Stimulated activated CD4-positive, alpha-beta T cell treated with anti-CD3 and anti-CD28 coated beads, Interleukin-12 subunit alpha, Interleukin-12 subunit beta, amount 100 ng/mL, for 48 hours (primary cell): ENCODE measurements around the gene LYVE1.

Experiments used
- DNase-seq, 3 donors: peaks; one replicate each; pipeline ENCODE4 v3.0.0-alpha.2; 2020; ENCODE audit warnings: low read depth in 2 of 3, low spot score in 1 of 3

The LYVE1 gene

GRCh38 chr11:10561043-10561818, 7.2 kb downstream of the LYVE1 start:
- no peak for DNase-seq

GRCh38 chr11:10558288-10558687, 10.2 kb downstream of the LYVE1 start:
- DNase-seq, result no peak

- no peak for DNase-seq
Measured at GRCh38 chr11:10556590-10556989, 11.9 kb downstream of the LYVE1 start.

- no peak for DNase-seq
Measured at GRCh38 chr11:10551845-10552352, 16.6 kb downstream of the LYVE1 start.

- no peak for DNase-seq
Measured at GRCh38 chr11:10551290-10551592, 17.2 kb downstream of the LYVE1 start.

GRCh38 chr11:10550503-10551289, 17.8 kb downstream of the LYVE1 start:
- no peak for DNase-seq

GRCh38 chr11:10544491-10545465, 23.7 kb downstream of the LYVE1 start:
- no peak for DNase-seq

- no peak for DNase-seq
Measured at GRCh38 chr11:10543782-10544181, 24.7 kb downstream of the LYVE1 start.

GRCh38 chr11:10542776-10543175, 25.7 kb downstream of the LYVE1 start:
- no peak for DNase-seq

- DNase-seq, result peak in 1 of 3 donors; percentile 14
Measured at GRCh38 chr11:10541561-10541930, 26.9 kb downstream of the LYVE1 start.

- peak; percentile 91 to 97 (median 96) for DNase-seq
Measured at GRCh38 chr11:10540915-10541560, 27.4 kb downstream of the LYVE1 start, which contains the start of gene RNF141. Gene RNF141 (minus strand): TSS chr11:10541187. CDS start chr11:10534158, 7,029 bp downstream.

GRCh38 chr11:10540546-10540914, 27.9 kb downstream of the LYVE1 start:
- DNase-seq, result no peak

- DNase-seq, result no peak
Measured at GRCh38 chr11:10539339-10539738, 29.1 kb downstream of the LYVE1 start.

- no peak for DNase-seq
Measured at GRCh38 chr11:10538924-10539323, 29.5 kb downstream of the LYVE1 start.

GRCh38 chr11:10537600-10537999, 30.9 kb downstream of the LYVE1 start:
- no peak for DNase-seq

- DNase-seq, result no peak
Measured at GRCh38 chr11:10534316-10534715, 34.1 kb downstream of the LYVE1 start.

- DNase-seq, result no peak
Measured at GRCh38 chr11:10533323-10533722, 35.1 kb downstream of the LYVE1 start.

- no peak for DNase-seq
Measured at GRCh38 chr11:10532526-10532925, 35.9 kb downstream of the LYVE1 start.

- DNase-seq, result no peak
Measured at GRCh38 chr11:10529279-10529678, 39.2 kb downstream of the LYVE1 start.

- no peak for DNase-seq
Measured at GRCh38 chr11:10528121-10528520, 40.3 kb downstream of the LYVE1 start.
